G401.6 (cell line): Measurements from ENCODE around the gene RAC3.

Source experiments
- FAIRE-seq: peaks from 2 replicates; lab custom pipeline; 2012; peaks lifted over from hg19 to GRCh38; lab: Jason Lieb, UNC

The RAC3 gene

GRCh38 chr17:82031303-82031884 lies at the start of gene RAC3:
TSS of gene RAC3 (plus strand) at chr17:82031678. CDS start at chr17:82031762, 84 bp downstream.
- no peak for FAIRE-seq

GRCh38 chr17:81983011-81983638 lies 48.4 kb upstream of the RAC3 start:
- no peak for FAIRE-seq

- no peak for FAIRE-seq
These were observed 47.7 kb upstream of the RAC3 start for GRCh38 chr17:81983639-81984373.

GRCh38 chr17:81984773-81985410 lies 46.6 kb upstream of the RAC3 start:
- no peak for FAIRE-seq

GRCh38 chr17:81986606-81987005 lies 44.9 kb upstream of the RAC3 start:
- FAIRE-seq = no peak

GRCh38 chr17:81987161-81987770 lies 44.2 kb upstream of the RAC3 start:
- FAIRE-seq = no peak

GRCh38 chr17:81990836-81991683 lies 40.4 kb upstream of the RAC3 start:
- FAIRE-seq = no peak

- no peak for FAIRE-seq
These were observed 39.7 kb upstream of the RAC3 start for GRCh38 chr17:81991684-81992305.

- no peak for FAIRE-seq
These were observed 39.0 kb upstream of the RAC3 start for GRCh38 chr17:81992306-81993102.

GRCh38 chr17:81993729-81994592 lies 37.5 kb upstream of the RAC3 start:
- no peak for FAIRE-seq

- FAIRE-seq = no peak
These were observed 36.6 kb upstream of the RAC3 start for GRCh38 chr17:81994593-81995462.

GRCh38 chr17:81995463-81996231 lies 35.8 kb upstream of the RAC3 start:
- FAIRE-seq = no peak

- no peak for FAIRE-seq
These were observed 35.2 kb upstream of the RAC3 start for GRCh38 chr17:81996232-81996756.

GRCh38 chr17:81996757-81997441 lies 34.6 kb upstream of the RAC3 start:
- no peak for FAIRE-seq

GRCh38 chr17:81998212-81998611 lies 33.3 kb upstream of the RAC3 start:
- no peak for FAIRE-seq

- FAIRE-seq = no peak
These were observed 32.6 kb upstream of the RAC3 start for GRCh38 chr17:81998691-81999438.
